H1 (cell line): ENCODE data around the gene INPP4B. TPM values are rescaled to one million over a fixed set of nuclear protein-coding genes. Genes with fewer than 3 reads are reported as not detected.

Experiments
- CTCF ChIA-PET: fragments of 300-600 bp; sonication (Branson Sonifier 250); formaldehyde crosslinking; loops from one replicate; lab custom pipeline; 2021; ENCODE audit not compliant: partially characterized antibody; lab: Charles Lee
- POLR2A ChIA-PET: fragments of 300-600 bp; sonication (Branson Sonifier 250); formaldehyde crosslinking; loops from one replicate; lab custom pipeline; 2021; ENCODE audit warnings: inconsistent platforms; ENCODE audit not compliant: partially characterized antibody; lab: Charles Lee
- DNase-seq, 2 experiments: peaks; one replicate each; pipeline versions ENCODE4 v3.0.0 to v3.0.0-alpha.2; 2010 to 2022; ENCODE audit warnings: low spot score in 2 of 2, low read depth in 1 of 2, mixed read lengths in 1 of 2
- FAIRE-seq: peaks from 2 replicates; lab custom pipeline; 2011; peaks lifted over from hg19 to GRCh38; lab: Jason Lieb, UNC
- H2AFZ ChIP-seq: 2 replicates; pipeline ENCODE4 v1.8.1; 2012; ENCODE audit warnings: low read length, inconsistent platforms
- H2AK5ac ChIP-seq: 2 replicates; pipeline ENCODE4 v1.6.1; 2013; ENCODE audit warnings: low read depth, low read length
- H2BK120ac ChIP-seq: replicated peaks from 2 replicates; pipeline ENCODE3; 2013; ENCODE audit warnings: low read depth, low read length, inconsistent platforms
- H2BK12ac ChIP-seq: 2 replicates; pipeline ENCODE4 v1.6.1; 2013; ENCODE audit warnings: low read depth, low read length
- H2BK15ac ChIP-seq: 2 replicates; pipeline ENCODE4 v1.6.1; 2013; ENCODE audit warnings: low read length
- H2BK20ac ChIP-seq: 2 replicates; pipeline ENCODE4 v1.6.1; 2013; ENCODE audit warnings: low read length
- H2BK5ac ChIP-seq: 2 replicates; pipeline ENCODE4 v1.6.1; 2013; ENCODE audit warnings: low read depth, low read length
- H3K14ac ChIP-seq: 2 replicates; pipeline ENCODE4 v1.6.1; 2013; ENCODE audit warnings: inconsistent platforms; ENCODE audit not compliant: insufficient read length
- H3K18ac ChIP-seq: 2 replicates; pipeline ENCODE4 v1.6.1; 2013; ENCODE audit warnings: low read length; ENCODE audit errors: extremely low read depth
- H3K23ac ChIP-seq: 2 replicates; pipeline ENCODE4 v1.6.1; 2013; ENCODE audit warnings: inconsistent platforms; ENCODE audit not compliant: insufficient read length
- H3K23me2 ChIP-seq: 2 replicates; pipeline ENCODE4 v1.6.1; 2013; ENCODE audit warnings: low read depth, low read length
- H3K27ac ChIP-seq: 2 replicates; pipeline ENCODE4 v1.6.1; 2011; ENCODE audit warnings: low read depth, low read length, inconsistent platforms
- H3K27me3 ChIP-seq, 4 experiments: replicated peaks in 1 of 4; 1 replicate in 1 of 4; 2 replicates in 3 of 4; pipeline versions ENCODE4 v1.6.1 to v1.8.1; 2011 to 2013; ENCODE audit warnings: low read length in 3 of 4, mild to moderate bottlenecking in 3 of 4, inconsistent platforms in 2 of 4, mixed read lengths in 2 of 4, moderate library complexity in 1 of 4; ENCODE audit not compliant: control insufficient read depth in 3 of 4, insufficient read depth in 3 of 4; ENCODE audit errors: extremely low read depth in 1 of 4
- H3K36me3 ChIP-seq, 4 experiments: 2 replicates each; pipeline versions ENCODE4 v1.6.1 to v1.8.1; 2011 to 2013; ENCODE audit warnings: mild to moderate bottlenecking in 4 of 4, low read length in 3 of 4, moderate library complexity in 2 of 4, control low read depth in 1 of 4, inconsistent platforms in 1 of 4; ENCODE audit not compliant: insufficient read depth in 4 of 4, control insufficient read depth in 2 of 4
- H3K4ac ChIP-seq: replicated peaks from 2 replicates; pipeline ENCODE3; 2013; ENCODE audit warnings: low read length, low read depth, mixed read lengths, inconsistent platforms; ENCODE audit not compliant: insufficient read length
- H3K4me1 ChIP-seq, 4 experiments: replicated peaks in 1 of 4; 1 replicate in 1 of 4; 2 replicates in 3 of 4; pipeline versions ENCODE4 v1.6.1 to v1.8.1; 2011 to 2013; ENCODE audit warnings: low read length in 3 of 4, inconsistent platforms in 2 of 4, mixed read lengths in 1 of 4; ENCODE audit not compliant: insufficient read depth in 4 of 4, control insufficient read depth in 3 of 4
- H3K4me2 ChIP-seq, 2 experiments: 2 replicates each; pipeline versions ENCODE4 v1.6.1 to v1.8.1; 2011 to 2013; ENCODE audit warnings: low read depth in 2 of 2, low read length in 2 of 2, control low read depth in 1 of 2, inconsistent platforms in 1 of 2, mild to moderate bottlenecking in 1 of 2; ENCODE audit not compliant: insufficient read depth in 1 of 2
- H3K4me3 ChIP-seq, 4 experiments: fragments of 200-600, 300-600 bp in 1 of 4; sonication (generic), shearing (Covaris generic), sonication (Bioruptor Twin) in 1 of 4; 2 replicates each; pipeline versions ENCODE4 v1.5.1 to v1.8.1; 2011 to 2016; ENCODE audit warnings: low read length in 4 of 4, low read depth in 3 of 4, control low read depth in 2 of 4, inconsistent platforms in 2 of 4, mild to moderate bottlenecking in 2 of 4, mixed read lengths in 1 of 4, moderate library complexity in 1 of 4; ENCODE audit not compliant: insufficient read depth in 2 of 4; ENCODE audit errors: extremely low read depth in 1 of 4
- H3K56ac ChIP-seq: replicated peaks from 2 replicates; pipeline ENCODE3; 2013; ENCODE audit warnings: low read depth, mild to moderate bottlenecking, mixed read lengths, low read length, inconsistent platforms; ENCODE audit not compliant: insufficient read length
- H3K79me1 ChIP-seq: 2 replicates; pipeline ENCODE4 v1.6.1; 2013; ENCODE audit warnings: low read depth, low read length, control low read depth
- H3K79me2 ChIP-seq, 2 experiments: 2 replicates each; pipeline versions ENCODE4 v1.6.1 to v1.8.1; 2012 to 2013; ENCODE audit warnings: low read length in 2 of 2, mild to moderate bottlenecking in 2 of 2, inconsistent platforms in 1 of 2; ENCODE audit not compliant: insufficient read depth in 2 of 2, control insufficient read depth in 1 of 2
- H3K9ac ChIP-seq, 4 experiments: replicated peaks in 1 of 4; 1 replicate in 1 of 4; 2 replicates in 3 of 4; pipeline versions ENCODE4 v1.6.1 to v1.8.1; 2011 to 2013; ENCODE audit warnings: low read depth in 3 of 4, low read length in 3 of 4, control low read depth in 2 of 4, mild to moderate bottlenecking in 2 of 4, moderate library complexity in 2 of 4, inconsistent platforms in 1 of 4; ENCODE audit errors: extremely low read depth in 1 of 4
- H3K9me3 ChIP-seq, 2 experiments: 2 replicates each; pipeline versions ENCODE4 v1.6.1 to v1.8.1; 2012 to 2013; ENCODE audit warnings: mild to moderate bottlenecking in 2 of 2, moderate library complexity in 2 of 2, control low read depth in 1 of 2, inconsistent platforms in 1 of 2, low read depth in 1 of 2, low read length in 1 of 2, mixed read lengths in 1 of 2; ENCODE audit not compliant: insufficient read depth in 2 of 2
- H4K20me1 ChIP-seq, 2 experiments: replicated peaks in 1 of 2; 2 replicates each; pipeline versions ENCODE3 to v1.8.1; 2011 to 2013; ENCODE audit warnings: inconsistent platforms in 2 of 2, low read length in 2 of 2, mild to moderate bottlenecking in 1 of 2; ENCODE audit not compliant: insufficient read depth in 2 of 2, control insufficient read depth in 1 of 2
- H4K5ac ChIP-seq: 2 replicates; pipeline ENCODE4 v1.6.1; 2013; ENCODE audit warnings: low read length, low read depth, mixed read lengths, inconsistent platforms; ENCODE audit not compliant: insufficient read length
- H4K8ac ChIP-seq: 2 replicates; pipeline ENCODE4 v1.8.0; 2013; ENCODE audit warnings: mild to moderate bottlenecking, moderate library complexity, low read length, inconsistent platforms; ENCODE audit not compliant: insufficient read depth; ENCODE audit errors: extremely low read depth
- H4K91ac ChIP-seq: replicated peaks from 2 replicates; pipeline ENCODE3; 2013; ENCODE audit warnings: low read length, mixed read lengths, inconsistent platforms; ENCODE audit not compliant: insufficient read length
- EGR1 ChIP-seq: IDR thresholded peaks from 2 replicates; pipeline ENCODE4 v1.6.1; 2011; ENCODE audit warnings: low read depth, low read length, borderline replicate concordance
- HDAC2 ChIP-seq, 2 experiments: fragments of 300-600 bp in 1 of 2; sonication (generic) in 1 of 2; IDR thresholded peaks; 2 replicates each; pipeline ENCODE4 v1.6.1; 2011 to 2012; ENCODE audit warnings: low read depth in 2 of 2, low read length in 2 of 2, mild to moderate bottlenecking in 2 of 2, moderate library complexity in 2 of 2, borderline replicate concordance in 1 of 2, inconsistent platforms in 1 of 2
- KDM5A ChIP-seq: fragments of 200-600 bp; IDR thresholded peaks from 2 replicates; pipeline ENCODE4 v1.7.1; 2012; ENCODE audit warnings: mild to moderate bottlenecking, low read length, inconsistent platforms, mixed read lengths
- PHF8 ChIP-seq: fragments of 200-600 bp; sonication (generic); conservative IDR thresholded peaks from 2 replicates; pipeline ENCODE4 v1.7.1; 2012; ENCODE audit warnings: low read depth, mild to moderate bottlenecking, inconsistent platforms, low read length, moderate library complexity
- TAF1 ChIP-seq: IDR thresholded peaks from 2 replicates; pipeline ENCODE4 v1.6.1; 2011; ENCODE audit warnings: mild to moderate bottlenecking, low read depth, low read length
- TEAD4 ChIP-seq: IDR thresholded peaks from 2 replicates; pipeline ENCODE4 v1.6.1; 2012; ENCODE audit warnings: low read depth, low read length, inconsistent platforms, mixed read lengths
- polyA plus RNA-seq, 7 experiments: library from polyadenylated mRNA; depleted of rRNA in 3 of 7; stranded (reverse) in 5 of 7; unstranded in 2 of 7; fragments of >200 nt in 5 of 7; fragments of 200-250 nt in 2 of 7; gene quantifications; 1 replicate in 5 of 7; 2 replicates in 1 of 7; 4 replicates in 1 of 7; pipeline versions ENCODE4 v1.2.1 to v1.2.3, GENCODE V29; 2011 to 2013; ENCODE audit warnings: missing spikeins in 2 of 7, mixed read lengths in 2 of 7
- total RNA-seq: library from RNA; stranded (reverse); fragmentation: NEBNext Ultra II Directional; extraction: Animal tissue kit (Norgen Biotek cat#: 25700); gene quantifications from 2 replicates; pipeline ENCODE4 v1.2.1, GENCODE V29; 2021

The INPP4B gene
- total and polyA plus RNA-seq, 2 of the 8 experiments (the other 6 are each of a cell fraction or from before 2014, with no cell fraction given), result 0.11 to 0.54 TPM

DNA sequence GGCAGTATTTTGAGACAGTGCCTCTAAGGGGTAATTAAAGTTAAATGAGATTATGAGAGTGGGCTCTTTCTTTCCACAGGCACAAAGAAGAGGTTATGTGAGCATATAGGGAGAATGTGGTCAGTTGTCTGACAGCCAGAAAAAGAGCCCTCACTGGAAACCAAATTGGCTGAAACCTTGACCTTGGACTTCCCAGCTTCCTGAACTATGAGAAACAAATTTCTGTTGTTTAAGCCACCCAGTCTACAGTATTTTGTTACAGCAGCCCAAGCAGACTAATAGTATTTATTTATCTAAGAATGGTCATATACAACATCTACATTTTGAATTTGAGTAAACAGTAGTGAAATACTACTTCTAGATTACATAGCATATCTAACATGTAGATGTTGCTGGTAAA lies 736.0 kb downstream of the INPP4B start:
- Histone ChIP-seq H3K4ac (no peak overlapping the region), H4K20me1 (no peaks in the 10 kb centered on the region), H3K23ac (no peak overlapping the region), H3K27ac (no peak overlapping the region), H3K9ac (no peak overlapping the region), H3K4me3 (no peak overlapping the region), H3K14ac (no peak overlapping the region), H2BK20ac (no peak overlapping the region), H2BK120ac (no peak overlapping the region), H3K27me3 (no peaks in the 10 kb centered on the region), H4K91ac (no peak overlapping the region), H4K8ac (no peak overlapping the region), H2BK5ac (no peak overlapping the region), H2AFZ (no peak overlapping the region), H3K79me1 (no peaks in the 10 kb centered on the region), H3K23me2 (no peaks in the 10 kb centered on the region), H3K9me3 (no peaks in the 10 kb centered on the region), H3K56ac (no peak overlapping the region), H3K36me3 (no peaks in the 10 kb centered on the region), H2BK12ac (no peak overlapping the region), H3K18ac (no peak overlapping the region), H4K5ac (no peak overlapping the region), H3K4me1 (no peaks in the 10 kb centered on the region), H2AK5ac (no peak overlapping the region), H3K4me2 (no peak overlapping the region), H2BK15ac (no peak overlapping the region), H3K79me2 (no peaks in the 10 kb centered on the region)
- FAIRE-seq, result no peak
- CTCF ChIA-PET, result interaction anchor here (0.7 kb wide), 1 partner anchor 725 kb away, joined by 3 read pairs; no protein-coding TSS in a partner anchor
- POLR2A ChIA-PET, result no interaction called here
- DNase-seq, result no peak
- TF ChIP-seq KDM5A, result no peak
- TF ChIP-seq TAF1, result no peak
- no peak for TF ChIP-seq EGR1
- no peak for TF ChIP-seq PHF8
- TF ChIP-seq TEAD4, result no peak
- no peak for TF ChIP-seq HDAC2 (IDR thresholded peaks at IDR 0.05; ENCODE audit: borderline replicate concordance in 1 of 2, low read depth in 2 of 2, low read length in 2 of 2)
